Mononuclear cell (primary cell): Measurements from ENCODE around the gene R3HCC1L. TPM values are rescaled to one million over a fixed set of nuclear protein-coding genes. Genes with fewer than 3 reads are reported as not detected.

ENCODE experiments used
- H3K27me3 ChIP-seq: 2 replicates; pipeline ENCODE4 v1.6.0; 2011; ENCODE audit warnings: low read length, control low read depth; ENCODE audit not compliant: insufficient read depth
- H3K4me1 ChIP-seq: 2 replicates; pipeline ENCODE4 v1.5.1; 2011; ENCODE audit warnings: mild to moderate bottlenecking, low read length, control low read depth; ENCODE audit not compliant: insufficient read depth
- H3K4me3 ChIP-seq: 2 replicates; pipeline ENCODE4 v1.5.1; 2011; ENCODE audit warnings: mild to moderate bottlenecking, low read length, moderate library complexity
- H3K9me3 ChIP-seq: 2 replicates; pipeline ENCODE4 v1.5.1; 2011; ENCODE audit warnings: low read depth, mild to moderate bottlenecking, control low read depth, low read length
- total RNA-seq: library from RNA; depleted of rRNA; stranded (reverse); fragments of >200 nt; gene quantifications from one replicate; pipeline ENCODE4 v1.2.3, GENCODE V29; 2012

R3HCC1L gene
- total RNA-seq, 1 donor = 32.8 TPM

DNA sequence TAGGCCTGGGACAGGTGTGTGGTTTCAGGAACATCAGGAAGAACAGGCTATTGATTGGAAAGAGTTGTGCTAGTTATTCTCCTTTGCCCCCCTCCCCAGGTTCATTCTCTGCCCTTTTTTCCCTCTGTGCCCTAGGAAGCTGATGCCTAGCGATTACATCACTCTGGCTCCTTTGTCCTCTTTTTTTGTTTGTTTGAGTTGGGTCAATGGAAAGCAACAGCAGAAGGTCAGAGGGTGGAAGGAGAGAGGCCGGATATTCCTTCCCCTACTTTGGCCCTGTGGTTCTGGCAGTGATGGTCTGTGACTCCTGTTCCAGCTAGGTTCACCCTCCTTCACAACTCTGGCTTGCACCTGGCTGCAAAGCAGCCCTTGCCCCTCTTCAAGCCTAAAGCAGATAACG, 114.7 kb downstream of the R3HCC1L start:
- Histone ChIP-seq H3K27me3 (no peaks in the 10 kb centered on the region), H3K4me1 (no peaks in the 10 kb centered on the region), H3K4me3 (no peak overlapping the region), H3K9me3 (no peaks in the 10 kb centered on the region)

DNA sequence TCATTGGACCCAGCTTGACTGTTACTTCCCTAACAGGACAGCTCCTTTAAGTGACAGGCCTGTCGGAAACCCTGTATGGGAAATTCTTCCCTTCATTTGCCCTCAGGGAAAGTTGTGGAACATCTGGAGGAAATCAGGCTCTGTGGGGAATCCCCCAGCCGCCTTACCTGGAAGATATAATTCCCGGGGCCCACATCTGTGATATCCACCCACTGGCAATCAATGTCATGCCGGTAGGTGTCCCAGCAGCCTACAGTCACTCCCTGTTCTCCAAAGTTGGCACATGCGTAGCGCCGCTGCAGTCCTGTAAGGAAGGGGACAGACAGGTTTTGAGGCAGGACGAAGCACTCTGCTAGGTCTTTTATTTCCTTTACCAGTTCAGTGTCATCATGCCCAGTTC, 116.9 kb downstream of the R3HCC1L start:
- Histone ChIP-seq H3K27me3 (no peaks in the 10 kb centered on the region), H3K9me3 (no peaks in the 10 kb centered on the region), H3K4me1 (no peaks in the 10 kb centered on the region), H3K4me3 (no peak overlapping the region)

DNA sequence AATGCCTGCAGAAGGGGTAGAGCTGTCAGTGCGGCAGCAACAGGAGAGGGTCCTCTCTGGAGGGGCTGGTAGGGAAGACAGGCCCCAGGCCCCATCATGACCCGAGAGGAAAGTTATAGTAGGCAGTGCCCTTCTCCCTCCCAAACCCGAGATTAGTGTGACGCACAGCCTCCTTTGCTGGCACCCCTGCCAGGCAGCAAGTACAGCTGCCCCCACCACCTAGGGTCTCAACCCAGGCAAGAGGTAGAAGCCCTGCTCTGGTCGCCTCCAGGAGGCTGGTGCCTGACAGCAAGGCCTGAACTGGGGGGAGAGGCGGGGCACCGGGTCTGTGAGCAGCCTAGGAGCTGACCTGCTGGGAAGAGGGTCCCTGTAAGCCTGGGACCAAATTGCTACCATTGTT, 118.0 kb downstream of the R3HCC1L start:
- H3K4me1 ChIP-seq = no peaks in the 10 kb centered on the region
- H3K27me3 ChIP-seq = no peaks in the 10 kb centered on the region

DNA sequence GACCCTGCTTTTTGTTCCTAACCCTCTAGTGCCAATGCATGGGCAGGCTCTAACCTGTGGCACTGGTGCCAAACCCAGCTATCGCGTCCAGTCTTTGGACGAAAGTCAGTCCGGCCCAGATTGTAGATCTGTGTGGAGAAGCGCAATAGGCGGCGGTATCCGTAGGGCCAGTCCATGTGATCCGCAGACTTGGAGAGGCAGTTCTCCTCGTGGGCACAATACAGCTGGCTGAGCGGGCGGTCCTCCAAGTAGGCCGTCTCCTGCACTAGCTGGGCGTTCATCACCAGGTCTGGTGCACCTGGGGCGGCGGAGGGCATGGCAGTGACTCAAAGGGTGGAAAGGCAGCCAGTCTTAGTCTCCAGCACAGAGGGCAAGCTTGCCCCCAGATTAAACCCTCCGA, 119.0 kb downstream of the R3HCC1L start:
- Histone ChIP-seq H3K9me3 (no peaks in the 10 kb centered on the region), H3K4me1 (no peaks in the 10 kb centered on the region), H3K4me3 (no peak overlapping the region), H3K27me3 (no peaks in the 10 kb centered on the region)

More for the DNA sequence above, 118.0 kb downstream of the R3HCC1L start:
- Histone ChIP-seq H3K4me3 (no peak overlapping the region), H3K9me3 (no peaks in the 10 kb centered on the region)

DNA sequence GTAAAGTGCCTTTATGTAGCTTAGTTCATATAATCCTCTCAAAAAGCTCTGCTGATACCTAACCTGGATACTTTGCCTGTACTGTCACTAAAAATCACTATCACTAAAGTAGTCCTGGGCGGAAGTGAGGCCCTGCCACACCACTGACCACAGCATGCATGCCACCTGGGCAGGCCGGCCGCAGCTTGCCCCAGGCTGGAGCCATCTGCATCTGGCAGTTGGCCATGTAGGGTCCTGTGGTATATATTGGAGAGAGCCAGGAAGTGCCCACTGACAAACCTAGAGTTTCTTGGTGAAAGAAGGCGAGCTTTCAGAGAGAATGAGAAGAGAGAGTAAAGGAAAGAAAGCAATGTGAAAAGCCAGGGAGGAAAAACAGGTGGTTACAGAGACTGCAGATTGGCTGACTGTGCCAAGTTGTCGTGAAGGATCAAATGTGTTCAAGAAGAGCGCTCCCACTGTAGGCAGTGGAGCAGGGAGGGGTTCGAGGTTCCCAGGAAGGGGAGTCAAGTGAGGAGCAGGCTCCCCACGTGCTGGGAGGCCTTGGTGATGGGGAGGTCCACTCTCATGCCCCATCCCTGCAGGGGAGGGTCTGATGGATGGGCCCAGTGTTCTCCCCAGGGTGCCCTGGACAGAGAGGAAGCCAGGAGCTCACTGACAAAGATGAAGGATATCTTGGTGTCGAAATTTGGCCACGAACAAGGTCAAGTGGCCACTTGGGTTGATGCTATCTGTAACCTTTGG, 119.9 kb downstream of the R3HCC1L start:
- H3K4me3 ChIP-seq = no peak overlapping the region
- H3K4me1 ChIP-seq = peaks cover 5% of the 10 kb centered on the region
- H3K27me3 ChIP-seq = no peaks in the 10 kb centered on the region
- no peaks in the 10 kb centered on the region for H3K9me3 ChIP-seq

DNA sequence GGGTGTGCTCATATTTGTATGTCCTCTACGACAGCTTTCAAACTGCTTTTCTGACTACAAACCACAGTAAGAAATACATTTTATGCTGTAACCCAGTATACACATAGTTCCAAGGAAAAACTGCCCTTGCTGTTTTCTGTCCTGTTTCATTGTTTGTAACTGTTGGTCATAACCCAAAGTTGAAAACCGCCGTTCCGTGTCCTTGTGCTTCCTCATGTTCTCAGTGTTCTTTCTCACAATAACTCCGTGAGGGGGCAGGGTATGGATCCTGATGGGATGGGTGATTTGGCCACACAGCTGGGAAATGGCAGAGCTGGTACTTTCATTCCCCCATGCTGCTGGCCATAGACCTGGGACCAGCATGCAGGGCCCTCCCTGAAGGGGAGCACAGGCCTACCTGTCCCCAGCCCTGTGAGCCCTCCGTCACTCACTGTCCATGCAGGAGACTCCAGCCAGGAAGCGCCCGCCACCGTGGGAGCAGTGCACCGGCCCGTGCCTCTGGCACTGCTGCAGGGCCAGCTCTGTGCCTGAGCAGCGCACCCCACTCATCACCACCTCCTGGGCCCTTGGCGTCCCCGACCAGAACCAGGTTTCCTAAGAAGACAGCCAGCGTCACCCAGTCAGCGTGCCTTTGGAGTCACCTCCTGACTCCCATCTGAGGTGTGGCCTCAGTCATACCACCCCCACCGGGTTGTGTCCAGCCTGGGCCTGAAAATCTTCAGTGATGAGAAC, 120.9 kb downstream of the R3HCC1L start:
- Histone ChIP-seq H3K9me3 (no peaks in the 10 kb centered on the region), H3K27me3 (no peaks in the 10 kb centered on the region), H3K4me1 (peaks cover 14% of the 10 kb centered on the region), H3K4me3 (no peak overlapping the region)

DNA sequence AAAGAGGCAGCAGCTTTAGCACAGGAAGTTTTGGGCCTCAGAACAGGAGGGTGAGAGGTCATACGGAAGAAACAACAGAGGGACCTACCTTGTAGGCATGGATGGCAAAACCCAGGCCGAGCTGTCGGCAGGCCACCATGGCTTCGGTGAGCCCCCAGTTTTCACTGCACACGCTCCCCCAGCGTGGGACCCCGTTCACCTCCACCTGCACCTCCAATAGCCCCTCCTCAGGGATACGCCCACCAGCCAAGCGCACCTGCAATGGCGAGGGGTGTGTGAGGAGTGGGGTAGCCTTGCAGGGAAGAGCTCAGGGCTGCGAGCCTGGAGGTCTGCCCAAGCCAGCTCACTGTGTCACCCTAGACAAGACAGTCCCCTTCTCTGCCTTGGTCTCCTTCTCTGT, 122.2 kb downstream of the R3HCC1L start:
- Histone ChIP-seq H3K27me3 (no peaks in the 10 kb centered on the region), H3K9me3 (no peaks in the 10 kb centered on the region), H3K4me1 (peaks cover 18% of the 10 kb centered on the region), H3K4me3 (no peak overlapping the region)

DNA sequence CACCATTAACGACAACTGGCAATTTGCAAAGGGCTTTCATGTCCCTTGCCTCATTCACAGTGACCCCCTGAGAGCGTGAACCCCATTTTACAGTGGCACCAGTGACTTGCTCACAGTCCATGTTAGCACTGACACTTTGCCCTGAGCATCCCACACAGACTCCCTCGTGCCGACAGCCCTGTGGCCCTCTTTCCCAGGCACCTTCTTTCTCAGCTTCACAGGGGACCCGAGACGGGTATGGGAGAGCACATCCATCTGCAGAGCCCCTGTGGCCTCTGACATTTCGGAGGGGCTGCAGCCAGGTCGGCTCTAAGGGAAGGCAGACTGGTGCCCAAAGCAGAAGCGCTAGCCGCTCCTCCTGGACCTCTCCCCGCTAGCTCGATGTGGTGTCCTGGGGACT, 122.7 kb downstream of the R3HCC1L start:
- Histone ChIP-seq H3K9me3 (no peaks in the 10 kb centered on the region), H3K4me3 (no peak overlapping the region), H3K4me1 (peaks cover 18% of the 10 kb centered on the region), H3K27me3 (no peaks in the 10 kb centered on the region)

DNA sequence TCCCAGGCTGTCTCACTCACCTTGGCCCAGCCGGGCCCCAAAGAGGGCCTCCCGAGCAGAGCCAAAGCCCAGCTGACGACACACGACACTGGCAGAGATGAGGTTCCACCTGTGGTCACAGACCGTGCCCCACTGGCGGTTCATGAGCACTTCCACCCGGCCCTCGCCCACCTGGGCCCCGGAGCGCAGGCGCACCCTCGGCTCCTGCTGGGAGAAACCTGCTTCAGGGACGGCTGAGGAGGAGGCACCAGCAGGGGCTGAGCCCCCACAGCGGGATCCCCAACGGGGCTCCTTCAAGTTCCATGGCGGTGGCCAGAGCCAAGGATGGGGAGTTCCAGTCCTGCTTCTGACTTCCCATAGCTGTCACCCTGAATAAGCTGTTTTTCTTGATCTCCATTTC, 123.5 kb downstream of the R3HCC1L start:
- H3K4me3 ChIP-seq = no peak overlapping the region
- H3K9me3 ChIP-seq = no peaks in the 10 kb centered on the region
- H3K4me1 ChIP-seq = peaks cover 18% of the 10 kb centered on the region
- H3K27me3 ChIP-seq = no peaks in the 10 kb centered on the region

DNA sequence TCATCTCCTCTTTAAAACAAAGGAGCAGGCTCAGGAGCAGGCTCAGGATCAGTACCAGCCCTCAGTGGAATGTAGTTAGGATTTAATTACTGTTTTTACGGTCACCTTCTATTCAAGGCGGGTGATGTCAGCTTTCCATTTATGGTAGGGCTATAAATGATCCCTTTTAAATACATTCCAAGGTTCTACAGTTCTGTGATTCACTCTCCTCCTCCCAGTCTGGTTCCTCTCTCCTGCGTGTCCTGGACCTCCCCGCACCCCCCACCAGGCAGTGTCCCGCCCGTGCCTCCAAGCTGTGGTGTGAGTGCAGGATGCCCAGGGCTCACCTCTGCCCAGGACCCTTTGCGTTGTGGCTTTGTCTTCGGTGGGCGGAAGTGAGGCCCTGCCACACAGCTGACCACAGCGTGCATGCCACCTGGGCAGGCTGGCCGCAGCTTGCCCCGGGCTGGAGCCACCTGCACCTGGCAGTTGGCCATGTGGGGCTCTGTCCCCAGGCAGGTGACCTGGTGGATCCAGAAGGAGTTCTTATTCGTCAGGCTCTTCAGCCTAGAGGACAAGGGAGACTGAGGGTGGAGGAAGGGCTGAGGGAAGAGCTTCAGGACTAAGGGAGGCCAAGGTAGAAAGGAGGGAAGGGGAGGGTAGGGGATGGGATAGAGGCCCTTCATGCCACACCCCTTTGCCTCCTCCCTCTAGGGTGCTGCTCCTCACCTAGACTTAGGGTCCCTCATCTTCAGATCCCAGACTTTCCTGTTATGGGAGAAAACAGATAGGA, 124.4 kb downstream of the R3HCC1L start:
- no peaks in the 10 kb centered on the region for H3K27me3 ChIP-seq
- no peak overlapping the region for H3K4me3 ChIP-seq
- H3K4me1 ChIP-seq = peaks cover 18% of the 10 kb centered on the region
- H3K9me3 ChIP-seq = no peaks in the 10 kb centered on the region

DNA sequence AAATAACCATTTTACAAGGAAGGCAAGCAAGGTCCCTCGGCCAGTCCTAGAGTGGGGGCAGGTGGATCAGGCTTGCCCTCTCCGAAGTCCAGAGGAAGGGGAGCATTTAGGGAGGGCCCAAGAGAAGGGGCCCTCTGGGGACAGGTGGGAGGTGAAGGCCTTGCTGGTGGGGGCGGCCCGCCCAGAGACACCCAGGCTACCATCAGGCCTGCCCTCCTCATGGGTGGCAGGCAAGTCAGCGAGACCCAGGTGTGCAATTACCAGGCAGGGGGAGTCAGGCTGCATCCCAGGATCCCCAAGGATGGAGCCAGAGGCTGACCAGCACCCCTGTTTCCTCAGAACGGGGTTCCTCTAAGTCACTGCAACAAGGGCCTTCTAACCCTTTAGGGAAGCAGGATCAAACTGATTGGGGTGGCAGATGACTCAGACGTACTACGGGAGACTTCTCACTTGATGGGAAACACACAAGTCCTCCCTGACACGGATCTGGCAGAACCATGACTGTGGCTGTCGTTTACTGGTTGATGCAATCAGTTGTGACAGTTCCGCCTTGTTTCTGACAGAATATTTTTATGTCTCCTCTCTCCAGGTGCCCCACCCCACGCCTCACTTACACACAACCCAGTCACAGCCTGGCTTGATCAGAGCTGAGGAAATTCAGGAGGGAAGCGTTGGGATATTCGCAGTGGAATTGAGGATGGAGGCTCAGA, 125.3 kb downstream of the R3HCC1L start:
- Histone ChIP-seq H3K4me1 (peaks cover 18% of the 10 kb centered on the region), H3K9me3 (no peaks in the 10 kb centered on the region), H3K4me3 (no peak overlapping the region)

DNA sequence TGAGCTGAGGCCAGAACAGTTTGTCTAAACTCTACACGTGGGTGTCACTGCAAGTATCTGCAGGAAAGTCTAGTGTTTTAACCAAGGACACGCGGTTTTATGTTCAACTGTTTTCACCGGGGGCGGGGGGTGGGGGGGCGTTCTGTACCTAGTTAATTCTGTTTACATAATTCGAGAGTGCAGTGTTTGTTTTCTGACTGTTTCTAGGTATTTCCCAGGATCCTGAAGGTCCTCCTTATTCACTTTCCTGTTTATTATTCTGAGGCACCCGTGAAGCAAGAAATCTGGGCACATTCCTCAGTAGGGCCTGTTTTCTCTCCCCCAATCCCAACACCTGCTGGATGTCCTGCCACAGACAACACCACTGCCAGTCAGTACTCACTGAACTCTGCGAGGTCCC, 125.9 kb downstream of the R3HCC1L start:
- no peaks in the 10 kb centered on the region for H3K9me3 ChIP-seq
- peaks cover 18% of the 10 kb centered on the region for H3K4me1 ChIP-seq

More for the DNA sequence above, 125.3 kb downstream of the R3HCC1L start:
- H3K27me3 ChIP-seq = no peaks in the 10 kb centered on the region

DNA sequence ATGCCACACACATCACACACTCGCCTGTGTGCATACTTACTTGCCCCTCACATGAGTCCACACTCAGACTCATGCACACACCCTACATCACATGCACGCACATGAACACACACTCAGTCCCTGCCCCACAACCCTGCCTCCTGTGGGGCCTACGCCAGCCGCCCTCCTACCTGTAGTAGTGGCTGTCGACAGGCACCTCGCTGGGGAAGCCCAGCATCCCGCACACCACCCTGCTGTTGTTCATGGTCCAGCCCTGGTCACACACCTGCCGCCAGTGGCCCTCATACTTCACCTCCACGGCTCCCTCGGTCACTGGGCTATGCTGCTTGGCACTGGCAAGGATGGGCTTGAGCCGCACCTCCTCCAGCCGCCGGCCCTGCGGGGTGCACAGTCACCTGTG, 126.3 kb downstream of the R3HCC1L start:
- peaks cover 18% of the 10 kb centered on the region for H3K4me1 ChIP-seq
- H3K9me3 ChIP-seq = no peaks in the 10 kb centered on the region
- H3K4me3 ChIP-seq = no peak overlapping the region
- H3K27me3 ChIP-seq = no peaks in the 10 kb centered on the region

More for the DNA sequence above, 125.9 kb downstream of the R3HCC1L start:
- no peaks in the 10 kb centered on the region for H3K27me3 ChIP-seq
- no peak overlapping the region for H3K4me3 ChIP-seq

DNA sequence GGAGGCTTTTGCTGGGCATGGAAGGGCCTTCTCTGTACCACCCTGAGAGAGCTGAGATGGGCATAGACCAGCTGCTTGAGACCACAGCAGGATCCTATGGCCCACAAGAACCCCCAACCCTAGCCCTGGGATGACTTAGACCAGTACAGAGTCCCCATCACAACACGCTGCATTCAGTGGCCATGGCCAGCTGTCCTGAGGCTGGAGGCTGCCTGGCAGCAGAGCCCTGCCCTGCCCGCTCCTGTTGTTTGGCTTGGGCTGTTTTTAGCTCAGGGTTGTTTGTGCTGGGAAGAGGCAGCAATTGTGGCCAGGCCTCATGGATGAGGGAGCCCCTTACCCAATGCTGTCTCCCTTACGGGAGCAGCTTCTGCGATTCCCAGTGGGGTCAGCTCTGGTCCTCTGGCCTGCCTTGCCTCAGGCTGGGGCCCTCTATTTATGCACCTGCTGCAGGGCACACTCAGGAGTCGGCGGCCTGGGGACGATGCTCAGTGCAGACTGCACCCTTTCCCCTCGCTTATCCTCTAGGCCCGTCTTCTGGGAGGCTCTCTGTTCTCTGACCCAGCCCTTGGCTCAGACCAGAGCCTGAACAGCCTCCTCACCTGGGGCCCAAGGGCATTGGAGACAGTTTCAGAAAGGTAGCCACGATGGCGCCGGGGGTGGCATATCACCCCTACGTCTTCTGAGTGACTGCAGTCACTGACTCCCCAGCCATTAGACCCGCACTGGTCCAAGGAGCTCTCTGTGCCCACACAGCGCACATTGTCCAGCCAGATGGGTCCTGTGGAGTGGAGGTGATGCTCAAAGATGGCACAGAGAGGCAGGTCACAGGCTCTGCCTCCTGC, 127.2 kb downstream of the R3HCC1L start:
- H3K4me1 ChIP-seq = peaks cover 18% of the 10 kb centered on the region
- H3K27me3 ChIP-seq = no peaks in the 10 kb centered on the region
- H3K4me3 ChIP-seq = no peak overlapping the region
- H3K9me3 ChIP-seq = no peaks in the 10 kb centered on the region
